Upper lobe of left lung (tissue), 6 donors: ENCODE data around the gene DNER. TPM values are rescaled to one million over a fixed set of nuclear protein-coding genes. Genes with fewer than 3 reads are reported as not detected.

Source experiments
- ATAC-seq, 2 donors: fragments of 200-7000 bp; cut with Tn5 transposase; one replicate each; pipeline ENCODE4 v1.9.1; 2022; ENCODE audit warnings: mild to moderate bottlenecking in 2 of 2, moderate library complexity in 2 of 2; ENCODE audit not compliant: low FRiP score in 2 of 2
- DNase-seq, 2 donors: peaks; one replicate each; pipeline ENCODE4 v3.0.0-alpha.2; 2019 to 2020
- H3K27ac ChIP-seq, 4 donors: fragments of 200-600 bp; sonication (generic); one replicate each; pipeline ENCODE4 v1.5.1; 2016 to 2019
- H3K27me3 ChIP-seq, 4 donors: fragments of 200-600 bp; sonication (generic); one replicate each; pipeline ENCODE4 v1.5.1; 2017 to 2019
- H3K36me3 ChIP-seq, 4 donors: fragments of 200-600 bp; sonication (generic); one replicate each; pipeline ENCODE4 v1.5.1; 2016 to 2019
- H3K4me1 ChIP-seq, 4 donors: fragments of 200-600 bp; sonication (generic); one replicate each; pipeline ENCODE4 v1.5.1; 2018 to 2019
- H3K4me3 ChIP-seq, 4 donors: fragments of 200-600 bp; sonication (generic); one replicate each; pipeline ENCODE4 v1.5.1; 2017 to 2019; ENCODE audit warnings: mild to moderate bottlenecking in 2 of 4, moderate library complexity in 1 of 4
- H3K9me3 ChIP-seq, 4 donors: fragments of 200-600 bp; sonication (generic); one replicate each; pipeline ENCODE4 v1.5.1; 2018 to 2019
- CTCF ChIP-seq, 6 experiments: fragments of 450-650 bp in 4 of 6; fragments of 200-600 bp in 2 of 6; sonication (generic) in 2 of 6; IDR thresholded peaks; one replicate each; pipeline ENCODE4 v1.5.1; 2016 to 2019; ENCODE audit warnings: antibody characterized with exemption in 6 of 6
- EP300 ChIP-seq, 4 donors: sonication (generic); formaldehyde crosslinking; IDR thresholded peaks; one replicate each; pipeline ENCODE4 v1.5.1; 2017; ENCODE audit warnings: antibody characterized with exemption in 4 of 4, control low read depth in 2 of 4
- POLR2A ChIP-seq, 4 donors: fragments of 450-650 bp; IDR thresholded peaks; one replicate each; pipeline ENCODE4 v1.5.1; 2016 to 2017; ENCODE audit warnings: antibody characterized with exemption in 4 of 4, mild to moderate bottlenecking in 2 of 4
- POLR2AphosphoS5 ChIP-seq, 2 donors: sonication (generic); formaldehyde crosslinking; IDR thresholded peaks; one replicate each; pipeline ENCODE4 v1.5.1; 2017; ENCODE audit warnings: antibody characterized with exemption in 2 of 2
- WGBS, 2 donors: methylation state at CpG; one replicate each; pipeline ENCODE4 v1.1.5; 2017 to 2018; 5-methylcytosine and 5-hydroxymethylcytosine counted together
- total RNA-seq, 6 donors: library from RNA; depleted of rRNA in 4 of 6; stranded (reverse); fragments of >200 nt in 4 of 6; gene quantifications; one replicate each; pipeline versions ENCODE4 v1.1.0 to v1.2.1, GENCODE V29; 2016 to 2021
- donor health status: DM: no; HTN: no; CAD: no; lungs with moderate emphysema.
- donor health status: DM: no; HTN: yes; CAD: no; lungs with severe emphysema.

DNER gene
- total RNA-seq, 6 donors from 2014 or later = 0.31 to 2.1 (median 0.98) TPM

GRCh38 chr2:229425598-229425997 is 288.8 kb downstream of the DNER start:
- WGBS, 2 donors = 73 to 78% methylated on average over 9 of the region's 9 CpGs
- H3K9me3 ChIP-seq = no peaks in the 10 kb centered on the region

GRCh38 chr2:229422063-229422462 is 292.3 kb downstream of the DNER start:
- 75 to 82% methylated on average over 6 of the region's 6 CpGs for WGBS, 2 donors
- Histone ChIP-seq H3K9me3 (no peaks in the 10 kb centered on the region), H3K27ac (no peak overlapping the region), H3K27me3 (no peaks in the 10 kb centered on the region), H3K36me3 (no peaks in the 10 kb centered on the region), H3K4me3 (no peak overlapping the region), H3K4me1 (peaks cover 0 to 11% (median 6%) of the 10 kb centered on the region in 4 donors)
- TF ChIP-seq POLR2AphosphoS5 (IDR thresholded peaks at IDR 0.05) (no peak), POLR2A (IDR thresholded peaks at IDR 0.05) (no peak), CTCF (IDR thresholded peaks at IDR 0.05) (no peak), EP300 (IDR thresholded peaks at IDR 0.05) (no peak)
- ATAC-seq (no peak), DNase-seq (no peak)

More at GRCh38 chr2:229425598-229425997, 288.8 kb downstream of the DNER start:
- H3K36me3 ChIP-seq = no peaks in the 10 kb centered on the region
- H3K4me1 ChIP-seq = no peaks in the 10 kb centered on the region
- no peak for DNase-seq
- H3K27ac ChIP-seq = no peak overlapping the region
- H3K4me3 ChIP-seq = no peak overlapping the region
- peak in 1 of 2 donors; percentile 11 for ATAC-seq
- no peak for TF ChIP-seq POLR2A (IDR thresholded peaks at IDR 0.05)
- TF ChIP-seq POLR2AphosphoS5 (IDR thresholded peaks at IDR 0.05) = no peak
- TF ChIP-seq CTCF (IDR thresholded peaks at IDR 0.05) = no peak
- H3K27me3 ChIP-seq = no peaks in the 10 kb centered on the region

- no peak overlapping the region for H3K4me3 ChIP-seq
- H3K9me3 ChIP-seq = no peaks in the 10 kb centered on the region
- no peaks in the 10 kb centered on the region for H3K27me3 ChIP-seq
- H3K36me3 ChIP-seq = no peaks in the 10 kb centered on the region
- 42% methylated on average over 1 of the region's 1 CpG for WGBS, 2 donors
- H3K4me1 ChIP-seq = peaks cover 3 to 16% (median 9%) of the 10 kb centered on the region in 4 donors
- no peak for TF ChIP-seq POLR2AphosphoS5 (IDR thresholded peaks at IDR 0.05)
- no peak for TF ChIP-seq EP300 (IDR thresholded peaks at IDR 0.05)
- TF ChIP-seq POLR2A (IDR thresholded peaks at IDR 0.05) = no peak
- no peak for TF ChIP-seq CTCF (IDR thresholded peaks at IDR 0.05)
- peak overlapping the region in 3 of 4 donors; percentile 31 to 62 (median 60) for H3K27ac ChIP-seq
- DNase-seq (no peak), ATAC-seq (no peak)
These were observed 295.2 kb downstream of the DNER start for GRCh38 chr2:229419158-229419557.

- H3K27ac ChIP-seq = peak overlapping the region in 1 of 4 donors; percentile 72
- H3K27me3 ChIP-seq = no peaks in the 10 kb centered on the region
- TF ChIP-seq POLR2AphosphoS5 (IDR thresholded peaks at IDR 0.05) = no peak
- TF ChIP-seq POLR2A (IDR thresholded peaks at IDR 0.05) = no peak
- TF ChIP-seq CTCF (IDR thresholded peaks at IDR 0.05) = no peak
- no peak for TF ChIP-seq EP300 (IDR thresholded peaks at IDR 0.05)
- DNase-seq (no peak), ATAC-seq (no peak)
- H3K4me1 ChIP-seq = peaks cover 3 to 16% (median 9%) of the 10 kb centered on the region in 4 donors
- no peak overlapping the region for H3K4me3 ChIP-seq
- H3K9me3 ChIP-seq = no peaks in the 10 kb centered on the region
- 71 to 78% methylated on average over 7 of the region's 7 CpGs for WGBS, 2 donors
- H3K36me3 ChIP-seq = no peaks in the 10 kb centered on the region
These were observed 296.4 kb downstream of the DNER start for GRCh38 chr2:229417916-229418315.

GRCh38 chr2:229417176-229417575 is 297.2 kb downstream of the DNER start:
- H3K9me3 ChIP-seq = no peaks in the 10 kb centered on the region
- no peaks in the 10 kb centered on the region for H3K27me3 ChIP-seq
- ATAC-seq (no peak), DNase-seq (no peak)
- peak overlapping the region; percentile 51 to 72 (median 70) for H3K27ac ChIP-seq
- H3K36me3 ChIP-seq = no peaks in the 10 kb centered on the region
- no peak overlapping the region for H3K4me3 ChIP-seq
- 72 to 74% methylated on average over 8 of the region's 8 CpGs for WGBS, 2 donors
- TF ChIP-seq EP300 (IDR thresholded peaks at IDR 0.05) (no peak), POLR2AphosphoS5 (IDR thresholded peaks at IDR 0.05) (no peak), POLR2A (IDR thresholded peaks at IDR 0.05) (no peak), CTCF (IDR thresholded peaks at IDR 0.05) (no peak)
- peaks cover 3 to 16% (median 9%) of the 10 kb centered on the region in 4 donors for H3K4me1 ChIP-seq
